Osteocyte (in vitro differentiated cells): ENCODE results near the gene BICD1. TPM values are rescaled to one million over a fixed set of nuclear protein-coding genes. Genes with fewer than 3 reads are reported as not detected.

Experiments used
- DNase-seq: peaks from one replicate; pipeline ENCODE4 v3.0.0; 2021; ENCODE audit warnings: mixed read lengths; ENCODE audit not compliant: unreplicated experiment; ENCODE audit errors: extremely low spot score
- H3K27ac Mint-ChIP-seq: one replicate; pipeline ENCODE4 v1.8.0; 2021; ENCODE audit warnings: mild to moderate bottlenecking, mixed read lengths; ENCODE audit not compliant: unreplicated experiment
- H3K27me3 Mint-ChIP-seq: one replicate; pipeline ENCODE4 v1.8.0; 2021; ENCODE audit warnings: mixed read lengths; ENCODE audit not compliant: unreplicated experiment
- H3K36me3 Mint-ChIP-seq: one replicate; pipeline ENCODE4 v1.8.0; 2021; ENCODE audit warnings: mixed read lengths; ENCODE audit not compliant: unreplicated experiment
- H3K4me1 Mint-ChIP-seq: one replicate; pipeline ENCODE4 v1.8.0; 2021; ENCODE audit warnings: mixed read lengths; ENCODE audit not compliant: unreplicated experiment
- H3K4me3 Mint-ChIP-seq: one replicate; pipeline ENCODE4 v1.8.0; 2021; ENCODE audit warnings: mild to moderate bottlenecking, moderate library complexity, mixed read lengths; ENCODE audit not compliant: unreplicated experiment
- H3K9me3 Mint-ChIP-seq: one replicate; pipeline ENCODE4 v1.8.0; 2021; ENCODE audit warnings: mixed read lengths; ENCODE audit not compliant: unreplicated experiment
- CTCF ChIP-seq: fragments of 200-600 bp; sonication (generic); IDR thresholded peaks from 2 replicates; pipeline ENCODE4 v1.5.0; 2021; ENCODE audit warnings: antibody characterized with exemption, mild to moderate bottlenecking, moderate library complexity
- total RNA-seq: library from RNA; stranded (reverse); gene quantifications from 2 replicates; pipeline ENCODE4 v1.2.1, GENCODE V29; 2021

Gene BICD1
- total RNA-seq, 1 donor from 2014 or later: 47.6 TPM

- no peak overlapping the region for H3K4me3 Mint-ChIP-seq
- no peaks in the 10 kb centered on the region for H3K27me3 Mint-ChIP-seq
- H3K36me3 Mint-ChIP-seq: peaks cover 6% of the 10 kb centered on the region
- no peak overlapping the region for H3K27ac Mint-ChIP-seq
- no peak for TF ChIP-seq CTCF
- no peaks in the 10 kb centered on the region for H3K9me3 Mint-ChIP-seq
- H3K4me1 Mint-ChIP-seq: peaks cover 8% of the 10 kb centered on the region
- DNase-seq: no peak
These were observed 48.4 kb downstream of the BICD1 start for GRCh38 chr12:32155041-32155440.

- Mint-ChIP-seq H3K27me3 (no peaks in the 10 kb centered on the region), H3K36me3 (no peaks in the 10 kb centered on the region), H3K27ac (no peak overlapping the region), H3K4me3 (no peak overlapping the region), H3K9me3 (no peaks in the 10 kb centered on the region), H3K4me1 (peaks cover 8% of the 10 kb centered on the region)
- DNase-seq: no peak
- no peak for TF ChIP-seq CTCF
These were observed 49.4 kb downstream of the BICD1 start for GRCh38 chr12:32155961-32156529.

GRCh38 chr12:32158525-32158924 lies 51.9 kb downstream of the BICD1 start:
- no peaks in the 10 kb centered on the region for H3K27me3 Mint-ChIP-seq
- H3K36me3 Mint-ChIP-seq: no peaks in the 10 kb centered on the region
- peaks cover 8% of the 10 kb centered on the region for H3K4me1 Mint-ChIP-seq
- H3K9me3 Mint-ChIP-seq: no peaks in the 10 kb centered on the region
- H3K4me3 Mint-ChIP-seq: no peak overlapping the region
- no peak overlapping the region for H3K27ac Mint-ChIP-seq
- no peak for TF ChIP-seq CTCF
- DNase-seq: no peak

GRCh38 chr12:32159381-32159780 lies 52.7 kb downstream of the BICD1 start:
- no peak for TF ChIP-seq CTCF
- H3K4me3 Mint-ChIP-seq: no peak overlapping the region
- H3K9me3 Mint-ChIP-seq: no peaks in the 10 kb centered on the region
- no peaks in the 10 kb centered on the region for H3K27me3 Mint-ChIP-seq
- H3K27ac Mint-ChIP-seq: no peak overlapping the region
- DNase-seq: no peak
- no peaks in the 10 kb centered on the region for H3K36me3 Mint-ChIP-seq
- H3K4me1 Mint-ChIP-seq: peaks cover 8% of the 10 kb centered on the region

- H3K36me3 Mint-ChIP-seq: peaks cover 2% of the 10 kb centered on the region
- no peak overlapping the region for H3K4me3 Mint-ChIP-seq
- no peak for TF ChIP-seq CTCF
- H3K27ac Mint-ChIP-seq: no peak overlapping the region
- no peaks in the 10 kb centered on the region for H3K27me3 Mint-ChIP-seq
- H3K9me3 Mint-ChIP-seq: peaks cover 2% of the 10 kb centered on the region
- peaks cover 8% of the 10 kb centered on the region for H3K4me1 Mint-ChIP-seq
- no peak for DNase-seq
These were observed 53.3 kb downstream of the BICD1 start for GRCh38 chr12:32159925-32160324.
